Endothelial cell of hepatic sinusoid (primary cell): Measurements from ENCODE around the gene CCDC24.

Experiments used
- in situ Hi-C: cut with HindIII; loops from 2 replicates; pipeline ENCODE4 v1.10.0; 2017; ENCODE audit warnings: low sequenced_read_pairs

CCDC24 gene

DNA sequence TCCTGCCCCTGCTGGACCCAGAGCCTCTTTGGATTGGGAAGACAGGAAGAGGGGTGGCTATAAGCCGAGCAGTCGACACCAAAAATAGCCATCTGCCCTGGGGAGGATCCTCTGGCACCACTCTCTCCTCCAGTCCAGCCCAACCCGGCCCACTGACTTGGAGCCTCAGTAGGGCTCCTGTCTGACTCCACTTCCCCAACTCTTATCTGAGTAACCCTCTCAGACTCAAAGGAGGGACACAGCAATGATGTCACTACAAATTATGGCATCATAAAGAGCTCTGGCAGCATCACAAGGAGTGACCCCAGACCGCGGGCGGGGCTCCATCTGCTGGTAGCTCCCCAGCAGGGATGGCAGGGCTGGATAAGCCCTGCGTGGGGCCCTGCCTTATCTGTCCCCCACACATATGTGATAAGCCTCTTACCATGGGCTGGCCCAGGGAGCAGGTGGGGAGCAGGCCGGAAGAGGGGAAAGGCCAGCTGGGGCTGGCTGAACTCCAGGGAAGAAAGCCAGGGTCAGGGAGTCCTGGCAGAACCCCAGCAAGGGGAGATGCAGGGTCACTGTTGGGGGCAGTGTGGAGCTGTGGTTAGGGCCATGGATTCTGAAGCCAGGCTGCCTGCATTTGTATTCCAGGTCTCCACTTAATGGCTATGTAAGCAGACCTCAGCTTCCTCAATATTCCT is 44.5 kb downstream of the CCDC24 start:
- in situ Hi-C loops: no loop called here

DNA sequence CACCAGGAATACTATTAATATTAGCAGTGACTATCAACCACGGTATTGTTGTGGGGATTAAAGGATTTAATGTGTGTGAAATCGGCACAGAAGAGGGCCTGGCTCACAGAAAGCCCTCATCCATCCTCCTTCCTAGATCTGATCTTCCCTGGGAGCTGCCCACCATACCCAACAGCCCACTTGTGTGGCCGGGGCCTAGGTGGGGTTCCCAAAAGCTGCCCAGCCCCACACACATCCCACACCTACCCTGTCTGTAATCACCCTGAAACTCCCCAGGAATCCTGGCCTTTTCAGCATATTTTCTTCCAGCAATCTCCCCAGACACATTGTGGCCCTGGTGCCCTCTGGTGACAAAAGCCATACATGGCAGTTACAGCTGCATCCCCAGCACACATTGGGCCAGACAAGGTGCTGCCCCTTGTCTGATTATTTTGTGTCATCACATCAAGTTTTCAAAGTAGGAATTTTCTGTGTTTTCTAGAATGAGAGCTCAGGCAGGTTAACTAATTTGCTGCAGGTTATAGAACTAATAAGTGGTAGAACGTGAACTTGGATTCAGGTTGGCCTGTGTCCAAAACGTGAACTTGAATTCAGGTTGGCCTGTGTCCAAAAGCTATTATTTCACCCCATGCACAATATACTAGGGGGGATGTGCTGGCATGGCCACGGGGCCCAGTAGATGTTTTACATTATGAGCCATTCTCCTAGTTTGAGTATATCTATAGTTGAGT is 45.2 kb downstream of the CCDC24 start:
- in situ Hi-C loops: no loop called here

DNA sequence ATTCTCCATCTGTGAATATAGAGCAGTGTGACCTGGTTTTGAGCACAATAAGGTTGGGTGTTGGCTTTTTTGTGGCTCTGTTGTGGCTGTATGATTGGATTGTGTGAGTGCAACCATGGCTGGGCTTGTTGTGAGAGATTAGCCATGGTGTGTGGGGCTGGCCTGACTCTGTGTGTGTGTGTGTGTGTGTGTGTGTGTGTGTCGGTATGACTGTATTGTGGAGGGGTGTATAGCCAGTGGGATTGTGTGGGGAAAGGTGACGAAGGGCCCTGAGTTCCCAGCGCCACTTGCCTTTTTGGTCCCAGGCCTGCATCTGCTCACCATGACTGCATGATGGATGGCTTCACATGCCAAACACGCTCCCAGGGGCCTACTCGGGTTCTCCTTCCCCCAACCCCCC is 45.8 kb downstream of the CCDC24 start:
- in situ Hi-C loops: no loop called here

DNA sequence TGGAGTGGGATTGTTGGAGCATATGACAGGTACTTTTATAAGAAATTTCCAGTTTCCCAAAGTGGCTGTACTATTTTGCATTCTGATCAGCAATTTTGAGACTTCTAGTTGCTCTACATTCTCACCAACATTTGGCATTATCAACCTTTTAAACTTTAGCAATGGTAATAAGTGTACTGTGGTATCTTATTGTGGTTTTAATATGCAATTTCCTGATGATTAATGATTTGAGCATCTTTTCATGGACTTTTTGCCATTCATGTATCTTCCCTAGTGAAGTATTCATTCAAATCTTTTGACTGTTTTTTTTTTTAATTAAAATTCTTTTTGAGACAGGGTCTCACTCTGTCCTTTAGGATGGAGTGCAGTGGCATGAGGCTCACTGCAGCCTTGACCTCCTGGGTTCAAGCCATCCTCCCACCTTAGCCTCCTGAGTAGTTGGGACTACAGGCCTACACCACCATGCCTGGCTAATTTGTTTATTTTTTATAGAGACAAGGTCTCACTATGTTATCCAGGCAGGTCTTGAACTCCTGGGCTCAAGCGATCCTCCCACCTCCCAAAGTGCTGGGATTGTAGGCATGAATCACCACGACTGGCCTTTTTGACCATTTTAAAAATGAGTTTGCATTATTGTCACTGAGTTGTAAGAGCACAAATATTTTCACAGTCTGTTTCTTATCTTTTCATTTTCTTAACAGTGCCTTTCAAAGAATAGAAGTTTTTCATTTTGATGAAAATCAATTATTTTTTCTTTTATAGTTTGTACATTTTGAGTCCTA is 47.7 kb downstream of the CCDC24 start:
- in situ Hi-C loops: no loop called here

DNA sequence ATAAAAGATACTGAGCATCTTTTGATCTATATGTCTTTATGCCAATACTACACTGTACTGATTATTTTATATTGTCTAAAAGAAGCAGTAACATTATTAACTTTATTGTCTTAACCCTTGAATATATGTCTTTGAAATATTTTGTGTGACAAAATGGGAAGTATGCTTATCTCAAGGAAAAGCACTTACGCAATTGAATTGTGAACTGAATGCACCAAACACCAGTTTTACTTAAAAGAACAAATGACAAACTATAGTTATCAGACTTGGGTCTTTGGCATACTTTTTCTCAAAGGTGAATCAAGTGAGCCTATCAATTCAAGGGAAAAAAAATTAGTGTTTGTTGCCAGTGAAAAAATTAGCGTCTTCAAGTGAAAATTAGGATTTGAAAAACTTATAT is 49.0 kb downstream of the CCDC24 start:
- in situ Hi-C loops: no loop called here

DNA sequence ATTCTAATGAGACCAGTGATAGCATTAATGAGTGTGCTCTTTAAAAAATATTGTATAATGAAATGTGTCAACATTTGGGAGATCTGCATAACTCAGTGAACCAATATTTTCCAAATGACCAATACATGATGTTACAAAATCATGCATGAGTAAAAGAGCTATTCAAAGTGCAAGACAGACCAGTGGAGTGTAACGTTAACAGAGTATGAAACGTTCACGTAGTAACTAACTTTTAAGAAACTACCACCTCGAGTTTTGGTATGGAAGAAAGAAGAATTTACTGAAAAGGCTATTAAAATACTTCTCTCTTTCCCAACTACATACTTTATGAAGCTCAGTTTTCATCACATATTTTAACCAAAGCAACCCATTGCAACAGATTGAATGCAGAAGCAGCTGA is 49.4 kb downstream of the CCDC24 start:
- in situ Hi-C loops: no loop called here

DNA sequence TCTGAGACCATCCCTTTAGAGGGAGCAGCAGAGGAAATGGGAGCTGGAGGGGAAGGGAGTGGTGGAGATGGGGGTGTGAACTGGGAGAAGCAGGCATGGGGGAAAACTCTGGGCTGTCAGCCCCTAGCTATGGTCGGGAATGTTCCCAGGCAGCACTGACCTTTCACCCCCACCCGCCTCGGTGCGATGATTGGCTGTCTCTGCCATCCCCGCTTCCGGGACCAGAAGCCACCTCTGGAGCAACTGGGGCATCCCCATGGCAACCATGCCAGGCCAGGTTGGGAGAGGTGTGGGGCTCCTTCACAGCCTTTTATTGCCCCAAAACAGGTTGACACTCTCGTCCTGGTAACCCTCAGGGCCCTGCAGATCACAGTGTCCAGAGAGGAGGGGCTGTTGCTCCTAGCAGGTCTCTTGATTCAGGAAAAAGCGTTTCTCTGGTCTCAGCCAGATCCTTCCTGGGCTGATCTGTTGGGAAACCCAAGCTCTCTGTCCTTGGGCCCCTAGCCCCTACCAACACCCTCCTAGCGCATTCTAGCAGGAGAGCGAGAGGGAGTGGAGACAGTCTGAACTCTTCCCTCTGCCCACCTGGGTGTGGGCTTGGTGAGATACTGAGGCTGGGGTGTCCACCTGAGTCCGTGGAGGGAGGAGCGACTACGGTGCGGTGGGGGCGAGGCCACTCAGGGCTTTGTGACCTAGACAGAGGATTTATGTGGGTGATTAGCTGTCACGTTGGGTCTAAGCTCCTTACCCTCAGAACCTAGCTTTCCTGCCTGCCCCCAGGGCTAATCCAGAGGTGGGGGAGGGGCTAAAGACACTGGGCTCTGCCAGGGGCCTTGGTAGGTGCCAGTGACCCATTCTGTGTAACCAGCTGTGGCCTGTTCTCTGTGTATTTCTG is 52.0 kb downstream of the CCDC24 start:
- in situ Hi-C loops: no loop called here

DNA sequence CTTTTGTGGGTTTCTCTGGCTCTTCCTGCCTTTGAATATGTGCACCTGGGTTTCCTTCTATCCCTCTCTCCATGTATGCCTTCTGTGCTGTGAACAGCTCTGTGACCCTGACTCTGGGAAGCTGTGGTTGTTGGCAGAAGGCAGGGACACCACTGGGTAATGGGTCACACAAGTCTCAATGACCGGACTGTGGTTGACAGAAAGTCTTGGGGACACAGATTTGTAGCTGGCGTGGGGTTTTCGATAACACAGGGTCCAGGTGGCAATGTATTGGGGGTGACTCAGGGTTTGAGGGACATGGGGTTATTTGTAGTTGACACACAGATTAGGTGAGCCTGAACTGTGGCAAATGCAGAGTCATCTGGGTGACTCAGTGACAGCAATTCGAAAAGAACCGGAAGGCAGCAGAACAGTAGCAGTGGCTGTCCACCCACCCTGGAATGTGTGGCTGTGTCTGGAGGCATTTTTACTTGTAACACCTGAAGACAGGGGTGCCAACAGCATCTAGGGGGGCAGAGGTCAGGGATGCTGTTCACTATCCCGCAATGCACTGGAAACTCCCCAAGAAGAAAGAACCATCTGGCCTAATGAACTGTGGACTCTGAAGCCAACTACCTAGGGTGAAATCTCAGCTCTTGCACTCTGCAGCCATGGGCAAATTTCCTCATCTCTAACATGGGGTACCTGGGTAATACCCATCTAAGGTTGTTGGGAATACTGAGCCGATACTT is 52.8 kb downstream of the CCDC24 start:
- in situ Hi-C loops: no loop called here

DNA sequence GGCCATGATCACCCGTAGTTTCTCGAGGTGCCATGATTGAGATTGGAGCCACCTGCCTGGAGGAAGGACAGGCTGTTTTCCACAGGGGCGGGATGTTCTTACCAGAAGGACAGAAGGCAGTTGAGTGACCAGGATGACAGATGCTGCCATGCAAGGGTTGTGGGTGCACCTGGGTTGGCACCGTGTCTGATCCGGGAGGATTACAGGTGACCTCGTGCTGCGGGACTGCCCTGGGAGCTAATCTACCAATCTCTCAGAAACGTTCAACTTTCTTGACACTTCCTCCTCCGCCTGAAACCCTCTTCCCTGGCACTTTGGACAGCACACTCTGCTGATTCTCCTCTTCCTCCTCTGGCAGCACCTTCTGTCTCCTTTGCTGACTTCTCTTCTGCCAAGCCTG is 53.7 kb downstream of the CCDC24 start:
- in situ Hi-C loops: no loop called here
